Stimulated activated CD4-positive, alpha-beta T cell treated with anti-CD3 and anti-CD28 coated beads, Interleukin-4, amount 100 ng/mL, for 1 hour (primary cell): ENCODE data around the gene BANP.
"Not testable (repeated sequence)": the region's sequence is repeated elsewhere in the genome, so short reads cannot be mapped to it uniquely, and the experiment has no call there.

Experiments used
- DNase-seq: peaks from one replicate; pipeline ENCODE4 v3.0.0-alpha.2; 2020

The BANP gene, protein sequence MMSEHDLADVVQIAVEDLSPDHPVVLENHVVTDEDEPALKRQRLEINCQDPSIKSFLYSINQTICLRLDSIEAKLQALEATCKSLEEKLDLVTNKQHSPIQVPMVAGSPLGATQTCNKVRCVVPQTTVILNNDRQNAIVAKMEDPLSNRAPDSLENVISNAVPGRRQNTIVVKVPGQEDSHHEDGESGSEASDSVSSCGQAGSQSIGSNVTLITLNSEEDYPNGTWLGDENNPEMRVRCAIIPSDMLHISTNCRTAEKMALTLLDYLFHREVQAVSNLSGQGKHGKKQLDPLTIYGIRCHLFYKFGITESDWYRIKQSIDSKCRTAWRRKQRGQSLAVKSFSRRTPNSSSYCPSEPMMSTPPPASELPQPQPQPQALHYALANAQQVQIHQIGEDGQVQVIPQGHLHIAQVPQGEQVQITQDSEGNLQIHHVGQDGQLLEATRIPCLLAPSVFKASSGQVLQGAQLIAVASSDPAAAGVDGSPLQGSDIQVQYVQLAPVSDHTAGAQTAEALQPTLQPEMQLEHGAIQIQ

GRCh38 chr16:87950765-87951551, at the start of gene BANP:
Gene BANP, plus strand, starts transcription at chr16:87951434. Its CDS starts 23,682 bp downstream, at chr16:87975116.
- DNase-seq, result peak; percentile 94

DNA sequence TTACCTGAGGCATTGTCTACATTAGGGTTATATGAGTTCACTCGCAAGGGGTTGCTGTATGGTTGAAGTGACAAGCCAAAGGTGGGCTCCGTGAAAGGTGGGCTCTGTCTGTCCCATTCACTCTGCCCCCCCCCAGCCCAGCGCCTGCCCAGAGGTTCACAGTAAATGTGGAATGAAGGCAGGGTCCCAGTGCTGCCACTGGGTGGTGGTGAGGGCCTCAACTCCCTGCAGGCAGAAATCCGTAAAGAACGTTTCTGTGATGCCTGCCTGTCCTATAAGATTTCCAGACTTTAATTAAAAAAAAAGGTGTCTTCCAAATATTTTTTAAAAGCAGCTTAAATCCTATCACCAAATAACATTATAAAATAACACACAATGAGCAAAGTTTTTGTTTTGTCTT, 46.3 kb upstream of the BANP start:
- DNase-seq, result not testable (repeated sequence)

DNA sequence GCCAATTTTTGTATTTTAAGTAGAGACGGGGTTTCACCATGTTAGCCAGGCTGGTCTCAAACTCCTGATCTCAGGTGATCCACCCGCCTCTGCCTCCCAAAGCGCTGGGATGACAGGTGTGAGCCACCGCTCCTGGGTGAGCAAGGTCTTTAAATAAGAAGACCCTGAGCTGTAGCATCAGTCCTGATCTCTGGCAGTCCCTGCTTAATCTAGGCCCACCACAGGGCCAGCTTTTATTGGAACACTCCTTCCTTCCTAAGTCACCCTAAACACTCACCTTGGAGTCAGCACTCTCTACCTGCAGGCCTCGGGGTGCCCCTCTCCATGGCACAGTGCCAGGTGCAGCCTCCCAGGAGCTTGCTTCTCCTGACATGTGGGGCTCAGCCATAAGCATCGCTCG, 45.7 kb upstream of the BANP start:
- DNase-seq, result not testable (repeated sequence)

DNA sequence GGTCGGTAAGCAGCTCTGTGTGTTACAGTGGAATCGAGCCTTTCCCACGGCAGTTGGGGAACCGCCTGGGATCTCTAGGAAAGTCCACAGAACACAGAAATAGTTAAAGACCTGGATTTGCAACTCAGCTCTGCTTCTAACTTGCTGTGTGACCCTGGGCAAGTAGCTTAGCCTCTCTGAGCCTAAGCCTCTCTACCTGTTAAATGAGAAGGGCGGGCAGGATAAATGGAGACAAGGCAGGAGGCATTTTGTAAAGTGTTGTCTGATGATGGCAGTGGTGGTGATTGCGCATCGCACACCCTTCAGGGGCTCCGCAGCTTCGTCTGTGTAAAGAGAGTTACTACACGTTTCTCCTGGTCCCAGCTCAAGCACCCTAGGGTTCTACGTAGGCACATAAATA, 43.1 kb upstream of the BANP start:
- not testable (repeated sequence) for DNase-seq

- DNase-seq, result peak; percentile 87
Observed at GRCh38 chr16:87909203-87909935, 41.9 kb upstream of the BANP start.

GRCh38 chr16:87911106-87911763, 40.0 kb upstream of the BANP start:
- DNase-seq, result not testable (repeated sequence)

DNA sequence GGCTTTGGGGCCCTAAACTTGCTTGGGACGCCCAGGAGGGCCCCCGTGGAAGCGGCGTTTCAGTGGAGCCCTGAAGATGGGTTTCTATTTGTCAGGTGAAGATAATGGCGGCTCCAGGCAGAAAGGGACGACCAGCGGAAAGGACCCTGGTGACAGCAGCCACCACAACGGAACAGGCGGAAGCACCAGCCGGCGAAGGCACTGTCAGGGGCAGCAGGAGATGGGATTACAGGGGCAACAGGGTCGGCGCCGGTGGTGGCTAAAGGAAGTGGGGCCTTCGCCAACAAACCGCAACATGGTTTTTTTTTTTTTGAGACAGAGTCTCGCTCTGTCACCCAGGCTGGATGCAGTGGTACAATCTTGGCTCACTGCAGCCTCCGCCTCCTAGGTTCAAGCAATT, 38.5 kb upstream of the BANP start:
- not testable (repeated sequence) for DNase-seq

- DNase-seq, result not testable (repeated sequence)
Observed at GRCh38 chr16:87914021-87914725, 37.1 kb upstream of the BANP start.

- no peak for DNase-seq
Observed at GRCh38 chr16:87914812-87915211, 36.4 kb upstream of the BANP start.

- DNase-seq, result no peak
Observed at GRCh38 chr16:87917503-87917902, 33.7 kb upstream of the BANP start.

DNA sequence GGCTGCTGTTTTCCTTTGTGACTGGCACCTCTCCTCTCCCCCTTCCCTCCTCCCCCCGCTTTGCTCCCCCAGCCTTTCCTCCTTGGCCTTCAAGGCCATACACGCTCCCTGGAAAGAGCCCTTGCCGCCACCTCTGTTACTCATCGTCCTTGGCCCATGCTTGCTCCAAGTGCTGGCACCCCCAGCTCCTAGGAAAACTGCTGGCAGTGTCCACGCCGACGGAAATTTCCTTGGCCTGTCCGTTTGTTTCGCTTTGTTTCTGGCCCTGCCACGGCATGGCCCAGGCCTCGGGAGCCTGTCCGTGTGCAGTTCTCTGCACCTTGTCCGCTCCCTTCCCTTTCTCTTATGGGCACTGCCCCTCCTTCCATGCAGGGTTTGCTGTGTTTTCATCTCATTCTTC, 32.9 kb upstream of the BANP start:
- DNase-seq, result no peak

DNA sequence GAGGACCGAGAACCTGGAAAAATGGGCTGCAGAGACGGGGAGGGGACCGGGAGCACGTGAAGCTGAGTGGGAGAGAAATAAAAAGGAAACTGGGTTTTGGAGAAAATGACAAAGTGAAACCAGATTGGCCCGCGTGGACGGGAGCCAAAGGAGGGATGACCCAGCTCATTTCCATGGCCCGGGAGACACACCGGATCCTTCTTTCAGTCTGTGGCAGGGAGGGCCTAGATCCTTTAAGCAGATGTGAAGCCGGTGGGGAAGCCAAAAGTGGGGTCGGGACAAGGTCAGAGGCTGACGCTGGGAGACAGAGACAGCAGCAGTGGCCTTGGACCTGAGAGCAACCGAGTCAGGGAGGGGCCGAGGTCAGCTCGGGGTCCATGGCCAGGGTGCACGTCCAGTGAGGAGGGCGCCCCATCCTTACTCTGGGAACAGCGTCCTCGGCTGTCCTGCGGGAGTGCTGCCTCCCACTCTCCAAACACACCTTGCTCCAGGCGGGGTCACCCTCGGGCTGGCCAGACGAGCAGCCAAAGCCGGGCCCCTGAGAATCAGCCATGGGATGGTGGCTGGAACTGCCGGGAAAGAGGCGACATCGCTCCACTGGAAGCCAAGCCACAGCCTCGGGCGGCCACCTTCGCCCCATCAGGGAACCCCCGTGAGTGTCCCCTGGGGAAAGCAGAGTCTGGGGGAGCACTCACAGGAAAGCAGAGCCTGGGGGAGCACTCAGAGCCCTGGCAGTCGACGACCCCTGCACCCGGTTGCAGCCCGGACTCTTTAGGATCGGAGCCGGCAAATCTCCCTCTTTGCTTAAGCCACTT, 32.2 kb upstream of the BANP start:
- DNase-seq, result no peak

DNA sequence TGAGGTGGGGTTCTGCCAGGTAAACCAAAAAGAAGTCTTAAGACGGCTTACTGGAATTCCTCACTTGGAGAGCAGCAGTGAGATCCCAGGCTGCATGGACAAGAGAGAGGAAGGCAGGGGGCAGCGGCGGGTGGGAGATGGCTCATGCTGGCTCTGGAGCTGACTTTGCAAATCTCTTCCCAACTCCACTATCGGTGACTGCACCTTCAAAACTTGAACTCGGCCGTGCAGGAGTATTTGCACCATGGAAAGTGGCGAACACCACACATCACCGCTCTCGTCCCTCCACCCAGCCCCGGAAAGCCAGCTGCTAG, 31.6 kb upstream of the BANP start:
- no peak for DNase-seq

DNA sequence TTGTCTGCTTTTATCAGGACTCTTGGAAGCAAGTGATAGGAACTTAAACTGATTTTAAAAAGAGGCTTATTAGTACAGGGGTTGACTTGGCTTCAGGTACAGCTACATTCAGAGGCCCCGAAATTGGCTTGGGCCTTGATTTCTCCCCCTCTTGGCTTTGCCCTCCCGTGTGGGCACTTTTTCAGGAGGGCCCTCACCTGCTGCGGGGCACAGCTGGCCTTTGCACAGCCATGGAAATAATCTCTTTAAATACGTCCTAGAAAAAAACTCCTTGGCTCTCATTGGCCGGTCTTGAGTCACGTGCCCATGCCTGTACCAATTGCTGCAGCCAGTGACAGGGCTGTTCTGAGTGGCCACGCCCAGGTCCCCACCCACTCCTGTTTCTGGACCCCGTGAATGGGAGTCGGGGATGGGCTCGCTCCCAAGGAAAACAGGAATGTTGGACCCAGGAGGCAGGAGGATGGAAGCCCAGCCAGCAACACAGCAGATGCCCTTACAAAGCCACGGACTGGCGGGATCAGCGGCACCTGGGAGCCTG, 29.9 kb upstream of the BANP start:
- DNase-seq, result no peak

GRCh38 chr16:87922250-87922871, 28.9 kb upstream of the BANP start:
- no peak for DNase-seq

- DNase-seq, result no peak
Observed at GRCh38 chr16:87924041-87924810, 27.0 kb upstream of the BANP start.

DNA sequence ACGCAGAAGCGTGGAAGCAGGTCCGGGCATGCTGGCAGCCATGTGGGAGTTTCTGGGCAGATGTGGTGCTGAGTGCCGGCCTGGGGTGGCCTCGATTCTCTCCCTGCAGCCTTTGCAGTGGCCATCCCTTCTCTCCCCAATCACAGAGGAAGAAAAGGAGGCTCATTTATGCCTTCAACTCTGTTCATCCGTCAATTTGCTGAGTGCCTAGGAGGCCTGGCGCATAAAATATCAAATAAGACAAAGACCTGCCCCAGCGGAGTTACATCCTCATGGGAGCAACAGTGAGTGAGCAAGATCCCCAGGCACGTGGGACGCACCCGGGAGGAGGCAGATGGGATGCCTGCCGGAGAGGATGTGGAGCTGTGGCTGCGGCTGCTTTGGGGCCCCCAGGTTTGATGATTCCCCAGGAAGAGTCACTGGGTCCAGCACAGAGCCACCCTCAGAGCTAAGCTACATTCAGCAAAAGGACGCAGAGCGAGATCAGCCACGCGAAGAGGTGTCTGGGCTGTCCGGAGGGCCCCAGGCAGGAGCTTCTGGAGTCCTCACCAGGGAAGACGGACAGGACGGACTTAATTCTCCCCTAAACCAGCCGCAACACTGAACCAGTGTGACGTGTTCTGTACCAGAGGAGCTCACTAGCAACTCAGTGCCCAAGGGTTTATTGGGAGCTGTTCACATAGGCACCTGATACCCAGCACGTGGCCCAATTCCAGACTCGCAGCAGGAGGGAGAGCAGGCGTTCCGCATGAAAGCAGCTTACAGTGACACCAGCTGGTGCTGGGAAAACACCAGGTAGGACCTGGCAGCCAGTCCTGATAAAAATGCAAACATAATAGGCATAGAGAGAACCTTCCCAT, 26.2 kb upstream of the BANP start:
- no peak for DNase-seq
